Measurements from ENCODE around the gene CDNF.

Gene CDNF

DNA sequence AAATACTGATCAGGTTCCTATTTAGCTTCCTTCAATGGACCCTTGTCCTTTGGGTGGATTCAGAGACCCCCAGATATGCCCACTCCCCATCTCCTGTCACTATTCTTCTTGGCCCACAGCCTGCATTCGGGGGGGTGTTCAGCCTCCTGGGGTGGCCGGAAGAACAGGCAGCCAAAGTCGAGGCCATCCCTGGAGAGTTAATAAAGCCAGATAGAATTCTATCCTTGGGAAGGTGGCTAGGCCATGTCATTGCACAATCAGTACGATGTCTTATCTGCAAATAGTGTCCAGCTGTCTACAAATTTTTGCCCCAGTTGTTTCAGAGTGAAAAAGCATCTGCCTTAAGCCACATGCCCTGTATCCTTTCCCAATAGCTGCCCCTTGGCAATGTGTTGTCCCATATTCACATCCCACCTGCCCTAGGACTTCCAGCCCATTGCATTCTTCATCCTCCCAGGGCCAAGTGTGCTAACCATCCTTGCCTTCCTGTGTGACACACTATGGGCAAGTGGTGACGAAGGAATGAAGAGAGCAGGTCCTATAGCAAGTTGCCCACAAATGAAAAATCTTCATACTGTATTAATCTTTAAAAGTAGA, 53.3 kb downstream of the CDNF start:
- Histone ChIP-seq H3K4me3 (no peak overlapping the region), H3K27ac (no peak overlapping the region)
- DNase-seq (ENCODE audit: low spot score), result no peak
- TF ChIP-seq, protein P1, sequence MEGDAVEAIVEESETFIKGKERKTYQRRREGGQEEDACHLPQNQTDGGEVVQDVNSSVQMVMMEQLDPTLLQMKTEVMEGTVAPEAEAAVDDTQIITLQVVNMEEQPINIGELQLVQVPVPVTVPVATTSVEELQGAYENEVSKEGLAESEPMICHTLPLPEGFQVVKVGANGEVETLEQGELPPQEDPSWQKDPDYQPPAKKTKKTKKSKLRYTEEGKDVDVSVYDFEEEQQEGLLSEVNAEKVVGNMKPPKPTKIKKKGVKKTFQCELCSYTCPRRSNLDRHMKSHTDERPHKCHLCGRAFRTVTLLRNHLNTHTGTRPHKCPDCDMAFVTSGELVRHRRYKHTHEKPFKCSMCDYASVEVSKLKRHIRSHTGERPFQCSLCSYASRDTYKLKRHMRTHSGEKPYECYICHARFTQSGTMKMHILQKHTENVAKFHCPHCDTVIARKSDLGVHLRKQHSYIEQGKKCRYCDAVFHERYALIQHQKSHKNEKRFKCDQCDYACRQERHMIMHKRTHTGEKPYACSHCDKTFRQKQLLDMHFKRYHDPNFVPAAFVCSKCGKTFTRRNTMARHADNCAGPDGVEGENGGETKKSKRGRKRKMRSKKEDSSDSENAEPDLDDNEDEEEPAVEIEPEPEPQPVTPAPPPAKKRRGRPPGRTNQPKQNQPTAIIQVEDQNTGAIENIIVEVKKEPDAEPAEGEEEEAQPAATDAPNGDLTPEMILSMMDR (IDR thresholded peaks at IDR 0.05), result no peak

DNA sequence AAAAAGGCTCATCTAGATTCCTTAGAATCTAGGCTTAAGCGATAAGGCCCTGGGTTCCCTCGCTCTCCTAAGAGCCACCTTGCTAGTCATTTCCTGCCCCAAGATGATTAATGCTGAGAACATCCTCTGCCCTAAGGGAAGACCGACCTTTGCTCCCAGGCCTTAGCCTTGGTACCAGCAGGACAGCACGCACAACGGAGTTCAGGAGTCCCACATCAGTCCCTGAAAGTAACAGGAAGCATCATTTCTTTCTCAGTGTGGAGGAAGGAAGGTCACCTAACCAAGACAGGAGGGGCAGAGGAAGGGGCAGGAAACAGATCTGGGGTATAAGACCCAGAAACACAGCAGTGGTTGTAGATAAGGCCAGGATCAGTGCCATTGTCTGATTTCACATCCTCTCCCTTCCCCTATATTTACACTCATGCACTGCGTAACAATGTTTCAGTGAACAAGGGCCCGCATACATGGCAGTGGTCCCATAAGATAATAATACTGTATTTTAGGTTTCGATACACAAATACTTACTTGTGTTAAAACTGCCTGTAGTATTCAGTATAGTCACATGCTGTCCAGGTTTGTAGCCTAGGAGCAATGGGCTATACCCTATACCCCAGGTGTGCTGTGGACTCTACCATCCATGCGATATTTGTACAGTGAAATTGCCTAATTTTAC, 55.0 kb downstream of the CDNF start:
- TF ChIP-seq, protein P1 (IDR thresholded peaks at IDR 0.05), result no peak
- Histone ChIP-seq H3K27ac (no peak overlapping the region), H3K4me3 (no peak overlapping the region)
- no peak for DNase-seq (ENCODE audit: low spot score)

DNA sequence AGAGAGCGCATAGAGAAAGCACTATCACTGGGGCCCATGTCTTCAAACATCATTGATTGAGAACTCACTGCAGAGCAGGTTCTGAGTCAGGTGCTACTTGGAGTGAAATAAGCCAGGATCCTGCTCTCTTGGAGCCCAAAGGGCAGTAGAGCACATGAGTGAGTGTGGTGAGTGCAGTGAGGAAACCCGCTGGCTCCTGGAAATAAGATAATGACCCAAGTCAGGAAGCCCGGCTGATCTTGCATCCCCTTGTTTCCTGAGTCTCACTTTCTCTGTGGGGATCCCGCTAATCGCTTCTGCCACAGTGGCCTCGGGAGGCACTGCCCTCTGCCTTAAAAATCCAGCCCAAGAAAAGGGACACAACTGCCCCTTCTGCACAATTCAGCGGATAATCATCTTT, 56.1 kb downstream of the CDNF start:
- no peak overlapping the region for H3K27ac ChIP-seq
- TF ChIP-seq, protein P1 (IDR thresholded peaks at IDR 0.05), result no peak

DNA sequence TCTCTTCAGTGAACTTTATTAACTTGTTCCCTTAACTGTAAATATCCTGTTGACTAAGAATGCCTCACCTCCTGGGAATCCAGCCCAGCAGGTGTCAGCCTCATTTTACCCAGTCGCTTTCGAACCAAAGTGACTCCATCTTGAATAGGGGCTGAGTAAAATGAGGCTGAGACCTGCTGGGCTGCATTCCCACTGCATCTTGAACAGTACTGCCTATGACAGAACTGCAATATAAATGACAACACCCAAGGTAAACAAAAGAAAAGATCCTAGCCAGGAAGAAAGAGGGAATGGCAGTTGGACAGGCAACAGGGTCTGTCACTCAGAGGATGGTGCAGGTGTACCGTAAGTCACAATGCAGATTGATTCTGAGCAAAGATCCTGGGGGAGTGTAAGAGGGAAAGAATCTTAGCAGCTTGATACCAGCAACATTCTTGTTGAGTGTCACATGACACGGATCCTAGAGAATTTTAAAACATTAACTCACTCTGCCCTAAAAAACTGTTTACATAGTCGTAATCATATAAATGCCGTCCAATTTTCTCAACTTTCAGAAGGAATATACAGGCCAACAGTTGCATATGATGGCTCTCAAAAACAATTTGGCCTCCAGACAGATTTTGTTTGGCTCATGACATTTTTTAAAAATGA, 58.7 kb downstream of the CDNF start:
- H3K27ac ChIP-seq, result peak overlapping the region in 1 of 2 donors; percentile 12
- no peak overlapping the region for H3K4me3 ChIP-seq
- DNase-seq (ENCODE audit: low spot score), result no peak
- TF ChIP-seq, protein P1 (IDR thresholded peaks at IDR 0.05), result no peak

More for the DNA sequence above, 56.1 kb downstream of the CDNF start:
- no peak overlapping the region for H3K4me3 ChIP-seq
- DNase-seq (ENCODE audit: low spot score), result no peak

DNA sequence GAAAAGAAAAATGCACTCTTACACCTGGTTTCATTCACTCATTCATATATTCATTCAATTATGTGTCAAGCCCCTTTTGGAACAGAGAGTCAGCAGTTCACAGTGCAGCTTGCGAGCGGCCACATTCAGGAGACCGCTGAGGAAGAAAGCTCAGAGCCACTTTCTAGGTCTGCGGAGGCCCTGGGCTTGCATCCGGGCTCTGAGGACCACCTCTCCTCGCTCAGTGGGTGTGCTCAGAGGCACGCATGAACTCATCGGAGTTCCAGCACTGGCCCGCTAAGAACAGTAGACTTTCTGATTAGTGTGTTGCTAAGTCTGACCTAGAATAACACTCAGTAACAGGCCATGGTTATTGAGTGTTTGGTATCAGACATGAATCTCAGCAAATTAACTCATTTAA, 61.3 kb downstream of the CDNF start:
- DNase-seq (ENCODE audit: low spot score), result no peak
- TF ChIP-seq, protein P1 (IDR thresholded peaks at IDR 0.05), result no peak
- Histone ChIP-seq H3K4me3 (no peak overlapping the region), H3K27ac (no peak overlapping the region)

DNA sequence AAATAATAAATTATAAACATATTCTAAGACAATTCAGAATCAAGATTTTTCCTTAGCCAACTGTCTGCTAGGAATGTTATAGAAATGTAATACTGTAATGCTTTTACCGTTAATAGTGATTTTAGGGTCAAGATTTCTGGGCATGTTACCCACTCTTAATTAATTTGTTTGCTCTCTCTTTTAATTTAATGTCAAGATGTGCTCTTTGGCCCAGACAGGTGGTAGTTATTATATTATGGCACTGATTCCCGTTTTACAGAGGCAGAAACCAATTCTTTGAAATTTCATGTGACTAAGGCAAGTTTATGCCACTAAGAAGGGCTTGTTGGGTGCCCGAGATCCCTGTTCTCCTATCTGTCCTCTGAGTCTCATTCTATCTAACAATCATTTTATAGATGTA, 62.2 kb downstream of the CDNF start:
- TF ChIP-seq, protein P1 (IDR thresholded peaks at IDR 0.05), result no peak
- DNase-seq (ENCODE audit: low spot score), result no peak
- H3K27ac ChIP-seq, result no peak overlapping the region
- no peak overlapping the region for H3K4me3 ChIP-seq

DNA sequence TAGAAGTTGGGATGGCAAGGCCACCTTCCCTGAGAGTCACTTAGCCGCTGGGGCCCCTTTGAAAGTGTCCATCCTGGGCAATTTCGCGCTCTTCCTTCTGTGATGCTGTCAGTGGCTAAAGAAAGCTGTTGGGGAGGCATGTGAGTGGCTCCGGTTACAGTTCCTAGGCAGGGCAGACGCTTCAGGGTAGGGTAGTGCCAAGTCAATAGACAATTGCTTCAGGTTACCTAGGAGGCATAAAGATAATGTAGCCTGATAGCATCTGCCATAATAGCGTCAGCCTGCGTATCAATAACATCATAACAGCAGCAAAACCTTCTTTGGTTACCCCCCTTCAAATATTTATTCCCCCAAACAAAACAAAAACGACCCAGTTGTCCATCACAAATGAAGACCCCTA, 63.0 kb downstream of the CDNF start, which contains the start of gene FAM107B:
Gene FAM107B, minus strand, starts transcription at position 101 of the 400 bp plus-strand sequence. CDS start 234 bp downstream, outside the sequence.
- H3K4me3 ChIP-seq, result no peak within 1 kb of the TSS
- DNase-seq (ENCODE audit: low spot score), result no peak
- H3K27ac ChIP-seq, result no peak within 1 kb of the TSS
- TF ChIP-seq, protein P1 (IDR thresholded peaks at IDR 0.05), result no peak
